ENCODE measurements around the gene EGFLAM.

DNA sequence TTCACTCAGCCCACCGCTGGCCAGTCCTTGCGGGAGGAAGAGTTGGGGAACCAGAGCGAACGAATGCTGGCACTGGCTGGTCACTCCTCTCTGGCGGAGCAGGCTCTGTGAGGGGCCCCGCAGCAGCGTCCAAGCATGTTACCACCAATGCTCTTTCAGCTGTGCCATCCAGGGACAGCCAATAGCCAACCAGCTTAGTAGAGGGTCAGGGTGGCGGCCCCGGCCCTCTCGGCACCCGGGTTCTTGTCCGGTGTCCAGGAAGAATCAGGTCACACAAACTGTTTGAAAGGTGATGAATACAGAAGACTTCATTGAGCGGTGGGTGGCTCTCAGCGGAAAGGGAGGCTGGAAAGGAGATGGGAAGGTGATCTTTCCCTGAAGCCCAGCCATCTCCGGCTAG is 135.3 kb downstream of the EGFLAM start:
- TF ChIP-seq, protein P1, sequence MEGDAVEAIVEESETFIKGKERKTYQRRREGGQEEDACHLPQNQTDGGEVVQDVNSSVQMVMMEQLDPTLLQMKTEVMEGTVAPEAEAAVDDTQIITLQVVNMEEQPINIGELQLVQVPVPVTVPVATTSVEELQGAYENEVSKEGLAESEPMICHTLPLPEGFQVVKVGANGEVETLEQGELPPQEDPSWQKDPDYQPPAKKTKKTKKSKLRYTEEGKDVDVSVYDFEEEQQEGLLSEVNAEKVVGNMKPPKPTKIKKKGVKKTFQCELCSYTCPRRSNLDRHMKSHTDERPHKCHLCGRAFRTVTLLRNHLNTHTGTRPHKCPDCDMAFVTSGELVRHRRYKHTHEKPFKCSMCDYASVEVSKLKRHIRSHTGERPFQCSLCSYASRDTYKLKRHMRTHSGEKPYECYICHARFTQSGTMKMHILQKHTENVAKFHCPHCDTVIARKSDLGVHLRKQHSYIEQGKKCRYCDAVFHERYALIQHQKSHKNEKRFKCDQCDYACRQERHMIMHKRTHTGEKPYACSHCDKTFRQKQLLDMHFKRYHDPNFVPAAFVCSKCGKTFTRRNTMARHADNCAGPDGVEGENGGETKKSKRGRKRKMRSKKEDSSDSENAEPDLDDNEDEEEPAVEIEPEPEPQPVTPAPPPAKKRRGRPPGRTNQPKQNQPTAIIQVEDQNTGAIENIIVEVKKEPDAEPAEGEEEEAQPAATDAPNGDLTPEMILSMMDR (IDR thresholded peaks at IDR 0.05; ENCODE audit: low read length) = no peak
- no peak for TF ChIP-seq EZH2 (IDR thresholded peaks at IDR 0.05; ENCODE audit: borderline replicate concordance, low read length)

Data from OCI-LY1 (cell line).